DMS79 (cell line): Measurements from ENCODE around the gene OMA1.
"Not testable (repeated sequence)": the region's sequence is repeated elsewhere in the genome, so short reads cannot be mapped to it uniquely, and the experiment has no call there.

Experiments used
- DNase-seq: peaks from one replicate; lab custom pipeline; 2025; lab: John Stamatoyannopoulos, UW

OMA1 gene

DNA sequence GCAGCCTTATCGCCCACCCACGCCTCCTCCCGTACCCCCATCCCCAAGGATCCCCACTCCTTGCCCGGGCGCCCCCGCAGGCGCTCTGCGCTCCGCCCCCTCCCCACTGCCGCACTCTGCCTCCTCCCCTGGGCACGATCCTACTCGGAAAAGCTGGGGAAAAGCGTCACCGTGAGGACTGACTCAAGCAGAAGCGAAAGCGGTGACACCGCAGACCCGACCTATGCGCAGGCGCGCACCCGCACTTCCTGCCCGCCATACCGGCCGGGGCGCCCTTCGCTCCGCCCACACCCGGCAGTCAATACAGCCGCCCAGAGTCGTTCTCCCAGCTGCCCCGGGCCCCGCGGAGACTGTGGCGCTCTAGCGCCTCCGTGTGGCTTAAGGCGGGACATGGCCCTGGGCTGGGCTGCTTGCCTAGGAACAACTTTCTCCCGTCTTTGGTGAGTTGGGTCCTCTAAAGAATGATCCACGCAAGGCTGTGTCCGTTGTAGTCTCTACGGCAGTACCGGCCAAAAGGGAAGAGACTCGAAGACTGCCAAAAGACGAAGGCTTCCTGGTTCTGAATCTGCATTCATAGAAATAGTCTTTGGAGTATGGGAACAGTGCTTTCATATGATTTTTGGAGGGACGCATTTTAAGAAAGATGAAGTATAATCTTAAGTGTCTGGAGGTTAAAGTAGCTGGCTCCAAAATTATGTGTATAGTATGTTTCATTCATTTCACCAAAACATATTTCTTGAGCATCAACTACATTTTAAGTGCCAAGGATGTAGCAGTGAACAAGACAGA, at the start of gene OMA1:
TSS of gene OMA1 (minus strand) at position 207 of the 789 bp plus-strand sequence. CDS start 7,432 bp downstream, outside the sequence.
- peak; percentile 82 for DNase-seq

DNA sequence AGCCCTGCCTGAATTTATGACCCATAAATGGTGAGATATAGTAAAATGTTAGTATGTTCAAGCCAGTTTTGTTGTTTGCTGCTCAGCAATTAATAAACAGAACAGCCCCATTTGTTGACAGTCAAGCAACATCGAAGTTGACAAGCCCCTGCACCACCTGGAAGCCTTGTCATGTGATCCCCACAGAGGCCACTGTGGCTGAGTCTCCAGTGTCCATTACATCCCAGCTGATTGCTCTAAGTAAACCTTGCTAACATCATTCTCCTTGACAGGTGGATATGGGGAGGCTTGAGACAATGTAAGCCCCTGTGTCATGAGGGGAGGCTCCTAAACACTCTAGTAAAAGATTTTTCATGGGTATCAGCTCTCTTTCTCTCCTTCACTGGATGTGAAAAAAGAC, 48.0 kb upstream of the OMA1 start:
- DNase-seq = no peak

DNA sequence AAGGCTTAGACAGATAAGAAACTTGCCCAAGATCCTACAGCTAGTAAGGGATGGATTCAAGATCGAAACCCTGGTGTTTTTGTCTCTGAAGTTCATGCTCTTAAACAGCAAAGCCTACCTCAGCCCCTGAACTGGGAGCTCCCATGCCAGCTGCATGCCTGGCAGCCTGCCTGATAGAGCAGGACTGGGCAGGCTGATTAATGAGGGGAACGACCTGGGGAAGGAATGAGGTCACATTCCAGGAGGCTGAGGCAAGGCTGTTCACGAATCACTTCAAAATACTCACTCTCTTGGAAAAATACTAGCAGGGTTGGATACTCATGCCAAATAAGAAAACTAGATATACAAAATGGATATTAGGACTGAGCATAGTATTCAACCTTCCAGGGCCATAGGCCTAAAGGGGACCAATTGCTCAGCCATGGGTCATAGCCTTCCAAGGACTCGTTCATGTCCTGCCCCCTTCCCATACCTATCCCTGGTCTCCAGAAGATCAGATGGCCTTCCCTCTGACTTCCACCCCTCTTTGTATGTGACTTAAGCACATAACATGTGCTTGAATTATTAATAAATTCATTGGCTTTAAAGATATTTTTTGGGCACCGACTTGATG, 46.1 kb upstream of the OMA1 start:
- DNase-seq = no peak

DNA sequence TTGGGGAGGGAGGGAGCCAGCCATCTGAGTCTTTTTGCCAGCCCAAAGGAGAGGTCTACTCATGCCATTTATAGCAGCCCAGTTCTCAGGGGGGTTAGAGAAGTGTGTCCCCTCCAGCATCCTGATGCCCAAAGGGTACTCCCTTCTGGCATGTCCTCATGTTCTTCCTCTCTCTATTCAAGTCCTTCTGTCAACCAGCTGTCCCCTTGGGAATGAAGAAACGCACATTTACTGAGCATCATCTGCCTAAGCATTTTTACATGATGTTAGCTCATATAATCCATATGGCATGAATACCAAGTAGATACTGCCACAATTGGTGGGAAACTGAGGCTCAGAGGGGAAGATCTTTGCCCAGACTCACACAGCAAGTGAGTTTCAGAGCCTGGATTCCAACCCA, 45.3 kb upstream of the OMA1 start:
- no peak for DNase-seq

DNA sequence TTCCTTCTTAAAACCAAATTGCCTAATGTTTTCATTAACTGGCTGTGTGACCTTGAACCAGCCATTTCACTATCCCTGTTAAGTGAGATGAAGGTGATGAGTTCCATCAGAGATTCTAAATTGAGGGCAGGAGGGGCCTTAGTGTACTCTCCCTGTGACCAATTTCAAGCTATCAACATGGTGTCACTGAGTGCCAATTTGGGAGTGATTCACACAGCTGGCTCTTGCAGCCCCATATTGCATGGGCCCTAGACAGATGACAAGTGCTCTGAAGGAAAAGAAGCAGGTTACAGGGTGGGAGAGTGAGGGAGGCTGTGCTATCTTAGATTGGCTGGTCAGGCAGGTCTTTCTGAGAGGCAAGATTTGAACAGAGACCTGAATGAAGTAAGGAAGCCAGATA, 43.5 kb upstream of the OMA1 start:
- no peak for DNase-seq

DNA sequence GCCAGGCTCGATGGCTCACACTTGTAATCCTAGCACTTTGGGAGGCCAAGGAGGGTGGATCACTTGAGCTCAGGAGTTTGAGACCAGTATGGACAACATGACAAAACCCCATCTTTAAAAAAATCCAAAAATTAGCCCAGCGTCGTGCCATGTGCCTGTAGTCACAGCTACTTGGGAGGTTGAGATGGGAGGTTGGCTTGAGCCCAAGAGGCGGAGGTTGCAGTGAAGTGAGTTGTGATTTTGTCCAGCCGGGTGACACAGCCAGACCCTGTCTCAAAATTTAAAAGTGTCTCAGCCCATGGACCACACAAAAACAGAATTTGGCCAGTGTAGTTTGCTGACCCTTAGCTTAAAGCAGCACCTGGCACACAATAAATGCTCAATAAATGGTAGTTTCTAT, 41.9 kb upstream of the OMA1 start:
- DNase-seq = no peak

DNA sequence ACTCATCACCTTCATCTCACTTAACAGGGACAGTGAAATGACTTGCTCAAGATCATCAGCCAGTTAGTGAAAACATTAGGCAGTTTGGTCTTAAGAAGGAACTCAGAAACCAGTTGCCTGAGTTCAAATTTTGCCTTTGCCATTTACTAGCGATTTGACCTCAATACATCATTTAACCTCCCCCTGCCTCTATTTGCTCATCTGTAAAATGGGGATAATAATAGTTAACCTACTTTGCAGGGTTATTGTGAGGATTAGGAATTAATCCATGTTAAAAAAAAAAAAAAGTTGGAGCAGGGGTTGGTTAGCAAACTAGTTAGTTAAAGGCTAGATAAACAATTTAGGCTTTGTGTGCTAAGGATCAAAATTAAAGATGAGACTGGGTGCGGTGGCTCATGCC, 41.1 kb upstream of the OMA1 start:
- DNase-seq = no peak

DNA sequence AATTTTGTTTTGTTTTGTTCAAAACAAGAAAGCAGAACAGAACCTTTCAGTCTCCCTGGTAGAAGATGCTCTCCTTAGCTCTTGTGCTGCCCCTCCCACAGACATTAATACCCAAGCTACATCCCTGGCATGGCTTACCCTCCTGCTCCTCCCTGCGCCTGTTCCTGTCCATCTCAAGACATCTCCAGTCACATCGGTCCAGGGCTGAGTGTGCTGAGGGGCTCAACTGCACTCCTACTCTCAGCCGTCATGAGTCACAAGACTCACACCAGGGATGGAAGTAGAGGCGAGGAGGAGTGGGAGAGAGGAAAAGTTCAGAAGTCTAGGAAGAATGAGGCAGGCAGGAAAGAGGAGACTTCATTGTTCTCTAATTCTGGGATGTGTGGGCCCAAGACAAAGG, 39.7 kb upstream of the OMA1 start:
- no peak for DNase-seq

DNA sequence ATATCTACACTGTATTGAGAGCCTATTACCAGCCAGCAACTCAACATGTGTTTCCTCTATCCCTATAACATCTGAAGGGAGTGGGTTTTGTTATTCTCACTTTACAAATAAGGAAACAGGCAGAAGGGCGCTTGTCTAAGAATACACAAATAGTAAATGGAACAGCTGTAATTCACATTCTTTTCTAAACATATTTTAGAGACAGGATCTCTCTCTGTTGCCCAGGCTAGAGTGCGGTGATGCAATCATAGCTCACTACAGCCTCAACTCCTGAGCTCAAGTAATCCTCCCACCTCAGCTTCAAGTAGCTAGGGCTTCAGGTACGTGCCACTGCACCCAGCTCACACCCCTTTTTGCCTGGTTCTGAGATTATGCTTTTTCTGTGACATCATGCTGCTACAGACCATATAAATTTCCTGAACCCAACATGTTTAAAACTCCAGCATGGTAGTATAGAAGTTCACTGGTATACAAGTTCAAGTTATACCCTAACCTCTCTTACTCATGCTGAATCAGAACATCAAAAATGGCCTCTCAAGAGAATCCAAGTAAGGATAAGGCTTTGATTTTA, 39.1 kb upstream of the OMA1 start:
- DNase-seq = no peak

DNA sequence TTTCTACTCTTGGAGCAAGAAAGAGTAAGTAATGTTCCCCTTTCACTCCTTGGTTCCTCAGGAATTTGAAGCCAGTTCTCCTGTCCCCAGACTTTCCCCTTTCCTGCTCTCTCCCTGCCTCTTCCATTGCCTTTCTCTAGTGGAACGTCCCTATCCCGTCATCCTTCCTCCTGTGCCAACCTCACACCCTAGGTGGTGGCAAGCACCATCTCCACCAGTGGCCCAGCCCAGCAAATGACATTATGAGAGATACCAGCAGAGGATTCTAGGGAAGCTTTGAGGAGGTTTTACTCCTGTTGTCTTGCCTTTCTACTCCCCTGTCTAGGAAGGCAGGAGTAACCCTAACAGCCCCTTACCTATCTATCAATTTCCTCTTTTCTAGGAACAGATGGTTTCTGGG, 38.6 kb upstream of the OMA1 start:
- DNase-seq = no peak

DNA sequence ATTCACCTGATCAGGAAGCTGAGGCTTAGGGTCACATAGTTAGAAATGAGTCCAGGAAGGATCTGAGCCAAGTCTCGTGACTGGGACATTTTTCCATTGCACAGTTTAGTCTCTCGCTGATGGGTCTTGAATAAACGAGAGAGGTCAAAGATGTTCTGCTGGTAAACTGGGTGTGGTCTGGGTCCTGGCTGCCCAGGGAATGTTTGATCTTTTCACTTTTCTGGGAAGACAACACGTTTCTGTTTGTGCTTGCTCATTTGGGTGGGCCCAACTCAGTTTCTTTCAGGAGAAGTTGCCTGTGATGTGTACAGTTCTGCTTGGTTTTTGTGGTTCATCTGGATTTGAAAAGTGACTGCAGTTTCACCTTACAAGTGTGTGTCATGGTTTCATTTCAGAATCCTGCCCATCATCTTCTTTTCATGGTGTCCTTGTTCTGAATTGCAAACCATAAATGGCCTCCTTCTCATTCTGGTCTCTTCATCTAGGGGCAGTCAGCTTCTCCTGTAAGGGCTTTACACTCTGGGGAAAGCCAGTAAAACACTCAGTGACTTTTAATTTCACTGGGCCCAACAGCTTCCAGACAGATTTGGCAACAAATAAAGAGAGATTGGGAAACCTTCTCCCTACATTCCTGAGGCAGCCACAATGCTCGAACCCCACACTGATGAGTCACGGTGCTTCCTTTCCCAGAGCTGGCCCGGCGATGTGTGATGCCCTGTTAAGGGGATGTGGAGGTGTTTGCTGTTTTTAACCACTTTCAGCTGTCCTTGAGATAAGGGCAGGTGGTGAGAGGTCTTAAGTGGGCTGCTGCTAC, 37.8 kb upstream of the OMA1 start:
- DNase-seq = no peak

DNA sequence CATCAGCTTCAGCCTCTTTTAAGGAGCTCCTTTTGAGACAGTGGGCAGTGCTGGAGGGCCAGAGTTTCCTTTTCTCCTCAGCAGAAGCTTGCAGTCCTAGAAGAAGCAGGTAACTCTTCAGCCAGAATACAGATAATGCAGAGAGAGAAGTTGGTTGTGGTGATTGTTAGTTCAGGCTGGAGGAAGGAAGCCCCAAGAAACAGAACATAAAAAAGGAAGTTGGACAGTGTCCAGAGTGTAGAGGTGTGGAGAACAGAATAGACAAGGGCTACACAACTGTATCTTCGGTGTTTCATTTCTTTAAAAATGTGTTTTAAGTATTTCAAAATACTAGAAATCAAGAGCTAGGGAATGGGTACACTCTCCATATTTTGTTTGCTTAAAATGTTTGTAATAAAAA, 37.0 kb upstream of the OMA1 start:
- DNase-seq = no peak

DNA sequence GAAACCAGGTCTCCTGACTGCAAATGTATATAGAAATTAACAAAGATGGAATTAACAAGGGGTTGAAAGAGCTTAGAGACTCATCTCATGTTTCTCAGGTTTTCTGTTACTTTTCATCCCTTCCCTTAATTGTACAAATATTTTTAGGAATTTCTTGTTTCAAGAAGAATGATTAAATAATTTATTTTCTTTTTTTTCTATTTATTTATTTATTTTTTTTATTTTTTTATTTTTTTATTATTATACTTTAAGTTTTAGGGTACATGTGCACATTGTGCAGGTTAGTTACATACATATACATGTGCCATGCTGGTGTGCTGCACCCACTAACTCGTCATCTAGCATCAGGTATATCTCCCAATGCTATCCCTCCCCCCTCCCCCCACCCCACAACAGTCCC, 35.6 kb upstream of the OMA1 start:
- DNase-seq = not testable (repeated sequence)

DNA sequence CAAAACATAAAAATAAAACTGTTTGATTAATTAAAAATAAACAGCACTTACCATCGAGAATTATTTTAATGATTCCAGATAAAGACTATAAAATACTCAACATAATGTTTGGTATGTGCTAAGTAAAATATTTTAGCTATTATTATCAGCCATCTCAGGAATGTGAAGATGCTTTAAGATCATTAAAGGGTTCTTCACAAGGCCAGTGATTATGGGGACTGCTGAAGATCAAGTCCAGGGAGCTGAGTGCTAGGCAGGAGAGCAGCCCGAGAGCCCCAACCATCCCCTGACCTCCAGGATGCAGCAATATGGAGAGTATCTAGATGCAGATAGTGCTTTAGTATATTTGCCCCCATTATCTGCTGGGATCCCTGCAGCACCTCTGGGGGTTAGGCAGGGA, 35.1 kb upstream of the OMA1 start:
- DNase-seq = no peak

DNA sequence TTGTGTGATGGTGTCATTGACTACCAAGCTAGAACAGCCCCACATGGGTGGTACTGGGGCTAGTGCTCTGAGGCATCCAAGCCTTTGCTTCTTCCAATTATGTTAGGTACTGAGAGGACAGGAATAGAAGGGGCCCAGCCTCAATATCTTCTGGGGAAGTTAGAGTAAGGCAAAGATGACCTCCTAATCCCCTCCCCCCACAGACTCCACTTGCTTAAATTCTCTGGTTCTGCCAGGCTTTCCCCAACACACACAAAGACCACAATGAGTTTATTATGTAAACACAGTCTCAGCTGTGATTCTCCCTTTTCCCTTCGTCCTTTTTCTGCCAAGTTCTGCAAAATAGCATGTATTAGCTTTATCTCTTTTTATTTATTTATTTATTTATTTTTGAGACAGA, 33.7 kb upstream of the OMA1 start:
- no peak for DNase-seq

DNA sequence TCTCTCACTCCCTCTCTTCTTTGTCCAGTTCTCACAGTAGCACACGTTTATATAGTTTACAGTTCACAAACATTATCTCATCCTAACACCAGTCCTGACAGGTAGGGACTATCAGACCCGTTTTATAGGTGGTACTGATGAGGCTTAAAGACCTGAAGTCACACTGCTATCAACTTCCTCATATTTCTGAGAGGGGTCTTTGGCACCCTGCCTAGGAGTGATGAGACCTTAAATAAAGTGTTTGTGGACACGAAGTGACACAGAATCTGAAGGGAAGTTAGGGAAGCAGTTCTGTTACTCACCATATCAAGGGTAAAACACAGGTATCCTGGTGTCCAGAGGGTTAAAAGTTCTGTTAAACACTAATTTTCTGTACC, 31.1 kb upstream of the OMA1 start:
- DNase-seq = no peak

DNA sequence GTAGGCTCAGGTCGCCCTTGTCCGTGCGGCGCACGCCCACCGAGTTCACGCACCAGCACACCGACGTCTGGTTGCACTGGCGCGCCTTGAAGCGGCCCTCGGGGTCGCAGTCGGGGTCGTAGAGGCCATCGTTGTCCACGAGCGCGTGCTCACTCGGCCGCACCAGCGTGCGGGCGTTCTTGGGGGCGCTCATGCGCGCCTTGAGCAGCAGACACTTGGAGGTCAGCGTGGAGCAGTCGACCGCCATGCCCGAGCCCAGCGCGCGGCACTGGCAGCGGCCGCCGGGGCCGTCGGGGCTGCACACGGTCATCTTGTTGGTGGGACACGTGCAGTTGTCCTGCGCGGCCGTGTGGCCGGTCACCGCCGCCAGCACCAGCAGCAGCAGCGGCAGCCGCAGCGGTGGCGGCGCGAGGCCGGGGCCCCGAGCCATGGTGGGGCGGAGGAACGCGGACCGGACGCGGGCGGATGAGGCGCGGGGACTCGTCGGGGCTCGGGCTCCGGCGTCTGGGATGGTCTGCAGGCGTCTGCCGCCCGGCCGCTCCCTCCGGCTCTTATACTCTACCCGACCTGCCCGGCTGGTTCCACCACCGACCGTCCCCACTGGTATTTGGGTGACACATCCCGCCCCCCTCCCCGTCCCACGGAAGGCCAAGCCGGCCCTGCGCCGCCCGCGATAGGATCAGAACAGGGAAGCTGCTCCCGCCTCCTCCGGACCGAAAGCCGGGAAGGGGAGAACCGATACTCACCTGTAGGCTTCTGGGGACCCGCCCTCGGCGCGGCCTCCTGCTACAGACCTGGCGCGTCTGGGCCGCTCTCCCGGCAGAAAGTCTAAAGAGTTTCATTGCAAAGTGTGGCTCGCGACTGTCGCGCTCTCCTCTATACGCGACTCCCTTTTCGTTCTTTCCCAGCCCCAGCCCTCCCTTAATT, 30.5 kb upstream of the OMA1 start, which contains the start of gene TACSTD2:
TSS of gene TACSTD2 (minus strand) at position 526 of the 927 bp plus-strand sequence. CDS start at position 430, 96 bp downstream.
- no peak for DNase-seq

DNA sequence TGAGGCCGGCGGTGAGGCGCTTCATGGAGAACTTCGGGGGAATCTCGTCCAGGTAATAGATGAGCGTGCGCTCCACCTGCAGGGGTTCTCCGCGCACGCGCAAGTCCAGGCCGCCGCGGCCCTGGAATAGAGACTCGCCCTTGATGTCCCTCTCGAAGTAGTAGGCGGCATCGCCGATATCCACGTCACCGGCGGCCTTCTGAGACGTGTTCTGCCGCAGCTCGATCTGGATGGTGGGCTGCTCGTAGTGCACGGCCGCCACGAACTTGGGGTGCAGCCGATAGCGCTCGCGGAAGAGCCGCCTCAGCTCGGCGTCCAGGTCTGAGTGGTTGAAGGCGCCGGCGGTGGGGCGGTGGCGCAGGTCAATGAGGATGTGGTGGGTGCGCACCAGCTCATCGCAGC, 29.8 kb upstream of the OMA1 start:
- DNase-seq = no peak

DNA sequence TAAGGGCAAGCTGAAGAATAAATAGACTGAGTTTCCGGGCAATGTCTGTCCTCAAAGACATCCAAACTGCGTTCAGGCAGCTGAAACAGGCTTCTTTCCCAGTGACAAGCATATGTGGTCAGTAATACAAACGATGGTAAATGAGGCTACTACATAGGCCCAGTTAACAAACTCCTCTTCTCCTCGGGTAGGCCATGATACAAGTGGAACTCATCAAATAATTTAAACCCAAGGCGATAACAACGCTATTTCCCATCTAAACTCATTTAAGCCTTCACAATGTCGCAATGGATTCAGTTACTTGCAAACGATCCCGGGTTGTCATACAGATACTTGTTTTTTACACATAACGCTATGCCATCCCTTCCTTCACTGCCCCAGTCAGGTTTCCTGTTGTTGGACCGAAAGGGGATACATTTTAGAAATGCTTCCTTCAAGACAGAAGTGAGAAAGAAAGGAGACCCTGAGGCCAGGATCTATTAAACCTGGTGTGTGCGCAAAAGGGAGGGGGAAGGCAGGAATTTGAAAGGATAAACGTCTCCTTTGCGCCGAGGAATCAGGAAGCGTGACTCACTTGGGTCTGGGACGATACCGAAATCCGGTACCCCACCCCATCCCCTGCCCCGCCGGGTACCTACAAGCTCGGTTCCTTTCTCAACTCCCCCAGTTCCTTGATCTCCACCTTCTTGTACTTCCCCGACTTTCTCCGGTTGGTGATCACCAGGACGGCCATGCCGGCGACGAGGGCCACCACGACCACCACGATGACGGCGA, 29.2 kb upstream of the OMA1 start:
- DNase-seq = no peak

DNA sequence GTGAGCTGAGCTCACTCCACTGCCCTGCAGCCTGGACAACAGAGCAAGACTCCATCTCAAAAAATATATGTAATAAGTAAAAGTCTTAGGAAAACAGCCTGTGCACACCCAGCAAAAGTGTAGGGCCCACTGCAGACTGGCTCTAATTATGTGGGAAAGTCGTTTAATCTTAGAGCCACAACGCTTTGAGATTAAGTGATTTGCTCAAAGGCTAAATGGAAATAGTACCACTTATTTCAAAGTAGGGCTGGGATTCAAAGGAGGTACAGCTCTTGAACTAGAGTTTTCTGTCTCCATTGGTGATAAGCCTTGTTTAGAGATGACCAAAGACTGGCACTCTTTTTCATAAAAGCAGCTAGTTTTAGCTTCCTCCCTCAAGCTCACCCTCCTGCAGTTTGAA, 28.3 kb upstream of the OMA1 start:
- DNase-seq = no peak
